HepG2 (cell line): ENCODE results near the gene RCC1. TPM values are rescaled to one million over a fixed set of nuclear protein-coding genes. Genes with fewer than 3 reads are reported as not detected.

ENCODE experiments used
- ARNT2 ChIP-seq: sonication (generic); formaldehyde crosslinking; IDR thresholded peaks from 2 replicates; pipeline ENCODE4 v1.8.0; 2022; ENCODE audit warnings: mild to moderate bottlenecking, low read depth, missing genetic modification reagents, moderate library complexity
- ATF2 ChIP-seq: sonication (generic); formaldehyde crosslinking; IDR thresholded peaks from 2 replicates; pipeline ENCODE4 v1.4.0; 2020; ENCODE audit warnings: missing genetic modification reagents
- EZH2 ChIP-seq: conservative IDR thresholded peaks from 2 replicates; pipeline ENCODE4 v1.6.1; 2012; ENCODE audit warnings: mild to moderate bottlenecking, low read depth, low read length, moderate library complexity
- FOXO1 ChIP-seq: sonication (generic); formaldehyde crosslinking; IDR thresholded peaks from 2 replicates; pipeline ENCODE4 v1.4.0; 2020; ENCODE audit warnings: missing genetic modification reagents
- NCOA1 ChIP-seq: sonication (generic); formaldehyde crosslinking; IDR thresholded peaks from 2 replicates; pipeline ENCODE4 v1.9.0; 2021; ENCODE audit warnings: missing genetic modification reagents
- NFE2L1 ChIP-seq: sonication (generic); formaldehyde crosslinking; IDR thresholded peaks from 2 replicates; pipeline ENCODE4 v1.4.0; 2020; ENCODE audit warnings: missing genetic modification reagents, mild to moderate bottlenecking, borderline replicate concordance
- PBX3 ChIP-seq: sonication (generic); formaldehyde crosslinking; IDR thresholded peaks from 2 replicates; pipeline ENCODE4 v1.8.1; 2023; ENCODE audit warnings: missing genetic modification reagents, inconsistent platforms, borderline replicate concordance
- PLRG1 ChIP-seq: fragments of 450-650 bp; conservative IDR thresholded peaks from 2 replicates; pipeline ENCODE4 v1.6.1; 2016
- RBM22 ChIP-seq: fragments of 200-400 bp; formaldehyde crosslinking; optimal IDR thresholded peaks from 2 replicates; pipeline ENCODE3; 2017; ENCODE audit warnings: mild to moderate bottlenecking, low read length, moderate library complexity
- RELA ChIP-seq: sonication (generic); formaldehyde crosslinking; IDR thresholded peaks from 2 replicates; pipeline ENCODE4 v1.4.0; 2020; ENCODE audit warnings: missing genetic modification reagents
- ZBTB7A ChIP-seq: sonication (generic); formaldehyde crosslinking; IDR thresholded peaks from 2 replicates; pipeline ENCODE4 v1.8.0; 2022; ENCODE audit warnings: mild to moderate bottlenecking, missing genetic modification reagents
- ZGPAT ChIP-seq: IDR thresholded peaks from 2 replicates; pipeline ENCODE4 v1.6.1; 2016; ENCODE audit warnings: mild to moderate bottlenecking
- ZKSCAN1 ChIP-seq: fragments of 150-350 bp; IDR thresholded peaks from 2 replicates; pipeline ENCODE4 v1.6.1; 2014; ENCODE audit warnings: low read length
- ZNF205 ChIP-seq: IDR thresholded peaks from 2 replicates; pipeline ENCODE4 v1.6.1; 2018; ENCODE audit warnings: missing biosample characterization, missing genetic modification reagents
- ZNF251 ChIP-seq: sonication (generic); formaldehyde crosslinking; IDR thresholded peaks from 2 replicates; pipeline ENCODE4 v1.9.0; 2021; ENCODE audit warnings: mild to moderate bottlenecking, missing genetic modification reagents
- ZNF33B ChIP-seq: sonication (generic); formaldehyde crosslinking; IDR thresholded peaks from 2 replicates; pipeline ENCODE4 v1.5.1; 2020; ENCODE audit warnings: mild to moderate bottlenecking, missing genetic modification reagents
- ZNF558 ChIP-seq: sonication (generic); formaldehyde crosslinking; IDR thresholded peaks from 2 replicates; pipeline ENCODE4 v1.9.0; 2022; ENCODE audit warnings: mild to moderate bottlenecking, missing genetic modification reagents, borderline replicate concordance
- ZNF644 ChIP-seq: IDR thresholded peaks from 2 replicates; pipeline ENCODE4 v1.6.1; 2016; ENCODE audit warnings: low read depth
- ZSCAN29 ChIP-seq: sonication (generic); formaldehyde crosslinking; conservative IDR thresholded peaks from 2 replicates; pipeline ENCODE4 v1.4.0; 2020; ENCODE audit warnings: mild to moderate bottlenecking, missing genetic modification reagents
- ZSCAN30 ChIP-seq: sonication (generic); formaldehyde crosslinking; IDR thresholded peaks from 2 replicates; pipeline ENCODE4 v1.5.0; 2020; ENCODE audit warnings: mild to moderate bottlenecking, missing genetic modification reagents
- polyA plus RNA-seq, 8 experiments: library from polyadenylated mRNA; depleted of rRNA in 3 of 8; stranded (reverse) in 7 of 8; unstranded in 1 of 8; fragments of >200 nt; fragmentation: Illumina TruSeq in 4 of 8; extraction: Trizol in 4 of 8; gene quantifications; 2 replicates each; pipeline versions ENCODE4 v1.2.1 to v1.2.3, GENCODE V29; 2011 to 2016; ENCODE audit warnings: low read depth in 4 of 8, missing spikeins in 1 of 8, mixed read lengths in 1 of 8; ENCODE audit not compliant: insufficient read depth in 1 of 8
- total RNA-seq, 5 experiments: library from RNA; depleted of rRNA; stranded (reverse); fragments of >200 nt; fragmentation: Illumina TruSeq; extraction: Trizol; gene quantifications; 2 replicates each; pipeline ENCODE4 v1.2.3, GENCODE V29; 2016; ENCODE audit warnings: low read depth in 1 of 5
- TF ChIP-seq, protein P1 (sequence below): sonication (generic); formaldehyde crosslinking; IDR thresholded peaks from 2 replicates; pipeline ENCODE4 v1.8.0; 2022; ENCODE audit warnings: missing genetic modification reagents, mild to moderate bottlenecking, moderate library complexity, borderline replicate concordance
- TF ChIP-seq, protein P2 (sequence below): sonication (generic); formaldehyde crosslinking; IDR thresholded peaks from 2 replicates; pipeline ENCODE4 v1.4.0; 2020; ENCODE audit warnings: missing genetic modification reagents
- TF ChIP-seq, protein P3 (sequence below): sonication (generic); formaldehyde crosslinking; IDR thresholded peaks from 2 replicates; pipeline ENCODE4 v1.8.0; 2022; ENCODE audit warnings: mild to moderate bottlenecking, missing genetic modification reagents, moderate library complexity

Gene RCC1
- total and polyA plus RNA-seq, 2 of the 13 experiments (the other 11 are each of a cell fraction or from before 2014, with no cell fraction given) = 47.2 to 80.8 TPM

DNA sequence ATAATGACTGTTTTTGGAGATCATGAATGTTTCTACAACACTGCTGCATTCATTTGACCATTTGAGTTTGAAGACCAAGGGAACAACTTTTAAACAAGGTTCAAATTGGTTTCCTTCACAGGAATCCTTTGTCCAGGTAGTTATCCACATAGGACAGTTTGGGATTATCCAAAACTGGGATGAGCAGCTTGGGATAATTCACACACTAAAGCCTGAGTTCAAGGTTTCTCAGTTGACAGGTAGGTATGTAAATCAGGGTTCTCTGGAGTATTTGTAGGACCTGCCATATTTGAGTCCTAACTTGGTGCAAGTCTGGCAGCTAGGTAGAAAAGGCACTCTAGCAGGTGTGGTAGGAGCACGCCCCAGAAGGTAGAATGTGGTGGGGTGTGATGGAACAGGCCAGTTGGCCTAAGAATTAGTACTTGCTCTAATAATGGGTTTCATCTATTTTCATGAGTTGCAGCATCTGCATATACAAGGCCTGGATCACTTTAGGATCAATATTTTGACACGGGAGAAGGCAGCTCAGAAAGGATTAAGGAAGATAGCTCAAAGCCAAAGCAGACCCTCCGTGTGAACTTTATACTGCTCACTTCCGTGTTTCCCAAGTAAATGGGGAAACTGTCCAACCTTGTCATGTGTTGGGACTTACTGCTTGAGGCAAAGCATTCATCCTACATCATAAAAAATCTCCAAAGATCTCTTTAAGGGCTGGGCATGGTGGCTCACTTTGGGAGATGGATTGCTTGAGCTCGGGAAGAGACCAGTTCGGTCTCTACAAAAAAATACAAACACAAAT is 72.1 kb downstream of the RCC1 start (continued):
- TF ChIP-seq NFE2L1 (CRISPR knock-in tag) (no peak), NCOA1 (no peak), ZNF33B (no peak), ZGPAT (CRISPR knock-in tag) (peak; percentile 27; the same call in 1 of the 2 replicates), ZNF644 (CRISPR knock-in tag) (no peak), PLRG1 (no peak), PBX3 (CRISPR knock-in tag) (no peak), ZSCAN29 (CRISPR knock-in tag) (no peak), FOXO1 (no peak), ATF2 (CRISPR knock-in tag) (no peak), ZSCAN30 (CRISPR knock-in tag) (no peak), ZNF558 (CRISPR knock-in tag) (no peak), ARNT2 (CRISPR knock-in tag) (no peak), RELA (no peak), ZNF205 (CRISPR knock-in tag) (no peak), RBM22 (peak; percentile 92), ZBTB7A (CRISPR knock-in tag) (no peak), EZH2 (no peak), ZNF251 (no peak), ZKSCAN1 (no peak)
- TF ChIP-seq, protein P1, sequence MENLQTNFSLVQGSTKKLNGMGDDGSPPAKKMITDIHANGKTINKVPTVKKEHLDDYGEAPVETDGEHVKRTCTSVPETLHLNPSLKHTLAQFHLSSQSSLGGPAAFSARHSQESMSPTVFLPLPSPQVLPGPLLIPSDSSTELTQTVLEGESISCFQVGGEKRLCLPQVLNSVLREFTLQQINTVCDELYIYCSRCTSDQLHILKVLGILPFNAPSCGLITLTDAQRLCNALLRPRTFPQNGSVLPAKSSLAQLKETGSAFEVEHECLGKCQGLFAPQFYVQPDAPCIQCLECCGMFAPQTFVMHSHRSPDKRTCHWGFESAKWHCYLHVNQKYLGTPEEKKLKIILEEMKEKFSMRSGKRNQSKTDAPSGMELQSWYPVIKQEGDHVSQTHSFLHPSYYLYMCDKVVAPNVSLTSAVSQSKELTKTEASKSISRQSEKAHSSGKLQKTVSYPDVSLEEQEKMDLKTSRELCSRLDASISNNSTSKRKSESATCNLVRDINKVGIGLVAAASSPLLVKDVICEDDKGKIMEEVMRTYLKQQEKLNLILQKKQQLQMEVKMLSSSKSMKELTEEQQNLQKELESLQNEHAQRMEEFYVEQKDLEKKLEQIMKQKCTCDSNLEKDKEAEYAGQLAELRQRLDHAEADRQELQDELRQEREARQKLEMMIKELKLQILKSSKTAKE (CRISPR knock-in tag) = no peak
- TF ChIP-seq, protein P2, sequence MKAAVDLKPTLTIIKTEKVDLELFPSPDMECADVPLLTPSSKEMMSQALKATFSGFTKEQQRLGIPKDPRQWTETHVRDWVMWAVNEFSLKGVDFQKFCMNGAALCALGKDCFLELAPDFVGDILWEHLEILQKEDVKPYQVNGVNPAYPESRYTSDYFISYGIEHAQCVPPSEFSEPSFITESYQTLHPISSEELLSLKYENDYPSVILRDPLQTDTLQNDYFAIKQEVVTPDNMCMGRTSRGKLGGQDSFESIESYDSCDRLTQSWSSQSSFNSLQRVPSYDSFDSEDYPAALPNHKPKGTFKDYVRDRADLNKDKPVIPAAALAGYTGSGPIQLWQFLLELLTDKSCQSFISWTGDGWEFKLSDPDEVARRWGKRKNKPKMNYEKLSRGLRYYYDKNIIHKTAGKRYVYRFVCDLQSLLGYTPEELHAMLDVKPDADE = no peak
- TF ChIP-seq, protein P3, sequence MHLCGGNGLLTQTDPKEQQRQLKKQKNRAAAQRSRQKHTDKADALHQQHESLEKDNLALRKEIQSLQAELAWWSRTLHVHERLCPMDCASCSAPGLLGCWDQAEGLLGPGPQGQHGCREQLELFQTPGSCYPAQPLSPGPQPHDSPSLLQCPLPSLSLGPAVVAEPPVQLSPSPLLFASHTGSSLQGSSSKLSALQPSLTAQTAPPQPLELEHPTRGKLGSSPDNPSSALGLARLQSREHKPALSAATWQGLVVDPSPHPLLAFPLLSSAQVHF (CRISPR knock-in tag) = no peak
